ENCODE measurements around the gene MRM2.

DNA sequence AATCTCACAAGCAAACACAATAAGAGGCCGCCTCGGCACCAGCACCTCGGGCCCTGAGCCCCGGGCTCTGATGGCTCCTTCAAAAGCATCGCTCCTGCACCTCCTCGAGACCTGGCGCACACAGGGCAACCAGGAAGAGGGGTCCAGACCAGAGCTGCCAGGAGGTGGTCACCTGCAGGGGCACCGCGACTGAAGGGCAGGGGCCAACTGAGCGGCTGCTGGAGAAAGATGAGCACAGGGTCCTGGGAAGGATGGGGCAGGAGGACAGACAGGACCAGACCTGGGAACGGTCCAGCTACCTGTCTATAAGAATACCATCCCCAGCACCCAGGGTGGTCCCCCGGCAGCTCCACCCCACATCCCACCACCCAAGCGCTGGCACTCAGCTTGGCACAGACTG, 30.1 kb downstream of the MRM2 start:
- TF ChIP-seq, protein P1, sequence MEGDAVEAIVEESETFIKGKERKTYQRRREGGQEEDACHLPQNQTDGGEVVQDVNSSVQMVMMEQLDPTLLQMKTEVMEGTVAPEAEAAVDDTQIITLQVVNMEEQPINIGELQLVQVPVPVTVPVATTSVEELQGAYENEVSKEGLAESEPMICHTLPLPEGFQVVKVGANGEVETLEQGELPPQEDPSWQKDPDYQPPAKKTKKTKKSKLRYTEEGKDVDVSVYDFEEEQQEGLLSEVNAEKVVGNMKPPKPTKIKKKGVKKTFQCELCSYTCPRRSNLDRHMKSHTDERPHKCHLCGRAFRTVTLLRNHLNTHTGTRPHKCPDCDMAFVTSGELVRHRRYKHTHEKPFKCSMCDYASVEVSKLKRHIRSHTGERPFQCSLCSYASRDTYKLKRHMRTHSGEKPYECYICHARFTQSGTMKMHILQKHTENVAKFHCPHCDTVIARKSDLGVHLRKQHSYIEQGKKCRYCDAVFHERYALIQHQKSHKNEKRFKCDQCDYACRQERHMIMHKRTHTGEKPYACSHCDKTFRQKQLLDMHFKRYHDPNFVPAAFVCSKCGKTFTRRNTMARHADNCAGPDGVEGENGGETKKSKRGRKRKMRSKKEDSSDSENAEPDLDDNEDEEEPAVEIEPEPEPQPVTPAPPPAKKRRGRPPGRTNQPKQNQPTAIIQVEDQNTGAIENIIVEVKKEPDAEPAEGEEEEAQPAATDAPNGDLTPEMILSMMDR (IDR thresholded peaks at IDR 0.05): no peak
- TF ChIP-seq POLR2A (IDR thresholded peaks at IDR 0.05): no peak

Data from adrenal gland (tissue), 5 donors.